Natural killer cell treated with Interleukin-12 subunit alpha and Interleukin-12 subunit beta and Interleukin-15 and Interleukin-18, amount 100 ng/mL, for 72 hours (primary cell): ENCODE results near the gene EFCAB13. TPM values are rescaled to one million over a fixed set of nuclear protein-coding genes. Genes with fewer than 3 reads are reported as not detected.

Experiments
- ATAC-seq, 2 donors: fragments of 150-1000 bp; cut with Tn5 transposase in 1 of 2; sonication (Bioruptor Pico), chemical (Tn5 transposase) in 1 of 2; 2 replicates each; pipeline ENCODE4 v1.10.0; 2021
- DNase-seq: peaks from one replicate; pipeline ENCODE4 v3.0.0; 2022; ENCODE audit warnings: low spot score
- H3K27ac Mint-ChIP-seq, 2 donors: 1 replicate in 1 of 2; 2 replicates in 1 of 2; pipeline ENCODE4 v1.8.0; 2022; ENCODE audit warnings: mixed read lengths in 2 of 2, mild to moderate bottlenecking in 1 of 2, moderate library complexity in 1 of 2
- H3K27me3 Mint-ChIP-seq, 2 donors: 1 replicate in 1 of 2; 2 replicates in 1 of 2; pipeline ENCODE4 v1.8.0; 2022; ENCODE audit warnings: mixed read lengths in 2 of 2
- H3K36me3 Mint-ChIP-seq: one replicate; pipeline ENCODE4 v1.8.0; 2022; ENCODE audit warnings: mixed read lengths
- H3K4me1 Mint-ChIP-seq, 2 donors: 1 replicate in 1 of 2; 2 replicates in 1 of 2; pipeline ENCODE4 v1.8.0; 2022; ENCODE audit warnings: low read depth in 2 of 2, mixed read lengths in 2 of 2, mild to moderate bottlenecking in 1 of 2
- H3K4me3 Mint-ChIP-seq: one replicate; pipeline ENCODE4 v1.8.0; 2022; ENCODE audit warnings: mixed read lengths
- H3K9me3 Mint-ChIP-seq: 2 replicates; pipeline ENCODE4 v1.8.0; 2022; ENCODE audit warnings: mixed read lengths
- total RNA-seq, 2 donors: library from RNA; stranded (reverse); gene quantifications; one replicate each; pipeline ENCODE4 v1.2.3, GENCODE V29; 2022

EFCAB13 gene
- total RNA-seq, 2 donors from 2014 or later: 1.9 to 4.9 TPM

DNA sequence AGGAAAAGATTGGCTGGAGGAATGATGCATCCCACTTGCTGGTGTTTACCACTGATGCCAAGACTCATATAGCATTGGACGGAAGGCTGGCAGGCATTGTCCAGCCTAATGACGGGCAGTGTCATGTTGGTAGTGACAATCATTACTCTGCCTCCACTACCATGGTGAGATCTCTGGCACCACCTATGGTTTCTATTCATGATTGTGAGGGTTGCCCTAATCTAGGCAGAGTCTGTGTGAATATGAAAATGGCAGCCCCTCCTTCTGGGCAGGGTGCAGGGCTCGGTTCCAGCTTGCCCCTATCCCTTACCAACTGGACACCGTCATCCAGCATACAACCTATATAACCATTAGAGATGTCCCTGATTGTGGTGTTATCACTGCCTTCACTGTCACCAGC, 36.7 kb upstream of the EFCAB13 start:
- no peak for ATAC-seq
- Mint-ChIP-seq H3K9me3 (no peaks in the 10 kb centered on the region), H3K36me3 (no peaks in the 10 kb centered on the region), H3K4me3 (no peak overlapping the region), H3K27ac (no peak overlapping the region), H3K4me1 (peaks cover 0 to 6% of the 10 kb centered on the region in 2 donors), H3K27me3 (peaks cover 6 to 10% of the 10 kb centered on the region in 2 donors)
- no peak for DNase-seq

DNA sequence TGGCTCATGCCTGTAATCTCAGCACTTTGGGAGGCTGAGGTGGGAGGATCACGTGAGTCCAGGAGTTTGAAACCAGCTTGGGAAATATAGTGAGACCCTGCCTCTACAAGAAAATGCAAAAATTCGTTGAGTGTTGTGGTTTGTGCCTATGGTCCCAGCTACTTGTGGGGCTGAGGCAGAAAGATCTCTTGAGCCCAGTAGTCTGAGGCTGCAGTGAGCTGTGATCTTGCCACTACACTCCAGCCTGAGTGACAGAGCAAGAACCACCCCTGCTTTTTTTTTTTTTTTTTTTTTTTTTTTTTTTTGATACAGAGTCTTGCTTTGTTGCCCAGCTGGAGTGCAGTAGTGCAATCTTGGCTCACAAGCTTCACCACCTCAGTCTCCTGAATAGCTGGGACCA, 36.1 kb upstream of the EFCAB13 start:
- peaks cover 0 to 6% of the 10 kb centered on the region in 2 donors for H3K4me1 Mint-ChIP-seq
- no peak overlapping the region for H3K4me3 Mint-ChIP-seq
- H3K9me3 Mint-ChIP-seq: no peaks in the 10 kb centered on the region
- ATAC-seq (no peak), DNase-seq (no peak)
- H3K27ac Mint-ChIP-seq: no peak overlapping the region
- peaks cover 6 to 10% of the 10 kb centered on the region in 2 donors for H3K27me3 Mint-ChIP-seq
- H3K36me3 Mint-ChIP-seq: no peaks in the 10 kb centered on the region

DNA sequence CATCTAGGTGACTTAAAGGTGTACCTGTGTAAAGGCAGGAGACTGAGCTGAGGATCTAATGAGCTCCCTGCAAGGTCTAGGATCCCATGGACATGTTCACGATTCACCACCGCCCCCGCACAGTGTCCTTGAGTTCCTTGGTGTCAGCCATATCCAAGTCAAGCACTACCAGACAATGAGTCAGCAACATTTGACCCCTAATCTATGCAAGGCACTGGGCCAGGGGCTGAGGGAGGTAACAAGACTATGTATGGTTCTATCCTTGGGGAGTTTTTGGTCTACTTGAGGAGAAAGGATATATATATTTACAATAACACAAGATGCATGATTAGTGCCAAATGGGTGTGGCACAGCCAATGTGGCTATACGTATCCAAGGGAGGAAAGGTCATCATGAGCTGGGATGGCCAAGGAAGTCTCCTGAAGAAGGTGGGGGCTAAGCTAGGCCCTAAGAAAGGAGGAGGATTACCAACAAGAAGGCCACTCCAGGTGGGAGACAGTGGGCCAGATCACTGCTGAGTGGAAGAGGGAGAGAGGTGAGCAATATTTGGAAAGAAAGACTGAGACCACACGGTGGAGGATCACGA, 35.1 kb upstream of the EFCAB13 start:
- ATAC-seq: no peak
- Mint-ChIP-seq H3K36me3 (no peaks in the 10 kb centered on the region), H3K27ac (no peak overlapping the region), H3K4me1 (peaks cover 0 to 6% of the 10 kb centered on the region in 2 donors), H3K4me3 (no peak overlapping the region), H3K27me3 (peaks cover 5 to 10% of the 10 kb centered on the region in 2 donors), H3K9me3 (no peaks in the 10 kb centered on the region)
- DNase-seq: no peak

DNA sequence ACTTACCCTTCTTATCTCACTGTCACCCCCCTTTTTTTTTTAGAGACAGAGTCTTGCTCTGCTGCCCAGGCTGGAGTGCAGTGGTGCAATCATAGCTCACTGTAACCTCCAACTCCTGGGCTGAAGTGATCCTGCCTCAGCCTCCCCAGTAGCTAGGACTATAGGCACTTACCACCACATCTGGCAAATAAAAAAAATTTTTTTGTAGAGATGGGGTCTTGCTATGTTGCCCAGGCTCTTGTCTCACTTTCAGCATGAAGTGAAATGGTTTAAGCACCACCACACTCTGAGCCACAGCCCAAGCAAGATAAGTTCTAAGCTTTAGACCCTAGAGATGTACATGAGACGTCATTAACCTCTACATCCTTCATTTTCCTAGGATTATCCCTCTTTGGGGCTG, 34.5 kb upstream of the EFCAB13 start:
- DNase-seq: no peak
- Mint-ChIP-seq H3K9me3 (no peaks in the 10 kb centered on the region), H3K27me3 (peaks cover 0 to 10% of the 10 kb centered on the region in 2 donors), H3K4me3 (no peak overlapping the region), H3K4me1 (peaks cover 0 to 6% of the 10 kb centered on the region in 2 donors), H3K36me3 (no peaks in the 10 kb centered on the region), H3K27ac (no peak overlapping the region)
- no peak for ATAC-seq

DNA sequence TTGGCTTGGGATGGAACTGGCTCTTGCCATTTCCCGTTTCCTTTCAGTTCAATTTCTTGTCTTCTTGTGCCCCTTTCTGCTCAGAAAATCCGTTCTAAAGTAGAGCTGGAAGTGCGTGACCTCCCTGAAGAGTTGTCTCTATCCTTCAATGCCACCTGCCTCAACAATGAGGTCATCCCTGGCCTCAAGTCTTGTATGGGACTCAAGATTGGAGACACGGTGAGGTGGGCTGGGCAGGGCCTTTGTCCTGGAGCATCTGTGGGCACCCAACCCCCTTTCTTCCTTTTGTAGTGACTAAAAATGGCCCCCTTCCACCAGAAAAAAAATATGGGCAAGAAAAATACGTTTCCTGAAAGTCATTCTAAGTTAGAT, 32.9 kb upstream of the EFCAB13 start:
- Mint-ChIP-seq H3K4me1 (peaks cover 0 to 6% of the 10 kb centered on the region in 2 donors), H3K4me3 (no peak overlapping the region), H3K27ac (no peak overlapping the region), H3K27me3 (peaks cover 0 to 10% of the 10 kb centered on the region in 2 donors), H3K36me3 (no peaks in the 10 kb centered on the region), H3K9me3 (no peaks in the 10 kb centered on the region)
- DNase-seq (no peak), ATAC-seq (no peak)

DNA sequence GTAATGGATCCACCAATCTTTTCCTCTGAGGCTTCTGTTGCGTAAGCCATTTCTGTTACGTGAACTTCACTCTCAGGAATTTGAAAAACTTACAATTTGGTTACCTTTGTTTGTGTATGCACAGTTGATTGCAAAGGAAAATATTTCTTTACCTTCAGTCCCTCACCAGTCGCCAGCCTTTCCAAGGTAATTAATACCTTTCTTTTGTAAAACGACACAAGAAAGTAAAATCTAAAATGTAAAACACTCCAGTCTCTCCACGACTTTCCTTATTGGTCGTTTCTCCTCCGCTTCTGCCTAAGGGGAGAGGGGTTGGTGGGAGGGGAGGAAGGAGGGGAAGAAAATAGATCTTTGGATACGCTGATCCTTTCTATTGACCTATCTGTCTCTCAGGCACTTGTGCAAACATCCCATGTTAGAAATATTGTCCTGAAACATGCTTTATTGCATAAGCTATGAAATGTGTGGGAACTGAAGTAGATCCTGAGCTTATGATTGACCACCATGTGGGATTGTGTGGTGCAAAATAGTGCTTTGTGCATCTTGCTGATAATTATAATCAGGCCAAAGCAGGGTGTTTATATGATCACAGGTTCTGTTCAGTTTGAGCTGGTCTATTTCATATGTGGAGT, 32.4 kb upstream of the EFCAB13 start:
- no peak for DNase-seq
- peaks cover 0 to 10% of the 10 kb centered on the region in 2 donors for H3K27me3 Mint-ChIP-seq
- no peak for ATAC-seq
- H3K36me3 Mint-ChIP-seq: no peaks in the 10 kb centered on the region
- no peak overlapping the region for H3K27ac Mint-ChIP-seq
- H3K4me1 Mint-ChIP-seq: peaks cover 0 to 1% of the 10 kb centered on the region in 2 donors
- no peaks in the 10 kb centered on the region for H3K9me3 Mint-ChIP-seq
- H3K4me3 Mint-ChIP-seq: no peak overlapping the region

DNA sequence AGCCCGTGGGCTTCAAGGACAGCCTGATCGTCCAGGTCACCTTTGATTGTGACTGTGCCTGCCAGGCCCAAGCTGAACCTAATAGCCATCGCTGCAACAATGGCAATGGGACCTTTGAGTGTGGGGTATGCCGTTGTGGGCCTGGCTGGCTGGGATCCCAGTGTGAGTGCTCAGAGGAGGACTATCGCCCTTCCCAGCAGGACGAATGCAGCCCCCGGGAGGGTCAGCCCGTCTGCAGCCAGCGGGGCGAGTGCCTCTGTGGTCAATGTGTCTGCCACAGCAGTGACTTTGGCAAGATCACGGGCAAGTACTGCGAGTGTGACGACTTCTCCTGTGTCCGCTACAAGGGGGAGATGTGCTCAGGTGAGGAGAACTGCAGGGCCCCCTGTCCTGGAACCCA, 31.5 kb upstream of the EFCAB13 start:
- no peaks in the 10 kb centered on the region for H3K9me3 Mint-ChIP-seq
- no peak overlapping the region for H3K4me3 Mint-ChIP-seq
- peaks cover 0 to 10% of the 10 kb centered on the region in 2 donors for H3K27me3 Mint-ChIP-seq
- no peaks in the 10 kb centered on the region for H3K36me3 Mint-ChIP-seq
- no peak overlapping the region for H3K27ac Mint-ChIP-seq
- no peak for ATAC-seq
- no peak for DNase-seq
- H3K4me1 Mint-ChIP-seq: no peaks in the 10 kb centered on the region

DNA sequence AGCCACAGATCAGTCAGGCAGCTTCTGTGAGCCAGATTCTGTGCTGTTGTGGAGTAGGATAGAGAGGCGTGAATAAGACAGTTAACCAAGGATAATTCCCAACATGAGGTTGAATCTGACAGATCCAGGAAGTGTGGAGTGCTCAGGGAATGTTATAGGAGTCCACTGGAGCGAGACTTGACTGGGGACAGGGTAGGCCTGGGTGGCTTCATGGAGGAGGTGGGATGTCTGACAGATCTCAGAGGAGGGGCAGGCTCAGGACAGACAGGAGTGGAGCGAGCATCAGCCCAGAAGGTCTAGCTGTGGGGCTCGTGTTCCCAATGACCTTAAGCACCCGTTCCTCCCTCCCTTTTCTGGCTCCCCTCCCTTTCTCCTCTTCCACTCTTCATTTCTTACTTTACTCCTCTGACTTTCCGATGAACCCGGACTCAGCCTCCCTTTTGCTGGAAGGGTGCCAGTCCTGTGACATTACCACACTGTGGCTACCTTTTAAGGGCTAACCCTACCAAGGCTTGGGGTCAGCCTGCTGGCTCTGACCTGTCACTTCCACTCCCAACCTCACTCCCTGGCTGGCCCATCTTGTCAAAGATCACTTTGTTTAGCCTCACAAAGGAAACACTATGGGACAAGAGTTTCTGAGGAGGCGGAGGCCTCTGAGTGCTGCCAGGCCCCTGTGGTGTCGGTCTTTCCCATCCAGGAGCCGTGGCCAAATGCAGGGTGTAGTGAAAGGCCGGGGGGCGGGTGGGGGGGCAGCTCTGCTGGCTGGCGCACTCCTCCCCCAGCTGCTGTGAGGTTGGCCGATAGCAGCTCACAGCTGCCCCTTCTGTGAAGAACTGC, 28.5 kb upstream of the EFCAB13 start:
- Mint-ChIP-seq H3K36me3 (no peaks in the 10 kb centered on the region), H3K27ac (no peak overlapping the region), H3K4me1 (no peaks in the 10 kb centered on the region), H3K4me3 (no peak overlapping the region), H3K27me3 (peaks cover 0 to 8% of the 10 kb centered on the region in 2 donors), H3K9me3 (no peaks in the 10 kb centered on the region)
- no peak for ATAC-seq
- DNase-seq: no peak

DNA sequence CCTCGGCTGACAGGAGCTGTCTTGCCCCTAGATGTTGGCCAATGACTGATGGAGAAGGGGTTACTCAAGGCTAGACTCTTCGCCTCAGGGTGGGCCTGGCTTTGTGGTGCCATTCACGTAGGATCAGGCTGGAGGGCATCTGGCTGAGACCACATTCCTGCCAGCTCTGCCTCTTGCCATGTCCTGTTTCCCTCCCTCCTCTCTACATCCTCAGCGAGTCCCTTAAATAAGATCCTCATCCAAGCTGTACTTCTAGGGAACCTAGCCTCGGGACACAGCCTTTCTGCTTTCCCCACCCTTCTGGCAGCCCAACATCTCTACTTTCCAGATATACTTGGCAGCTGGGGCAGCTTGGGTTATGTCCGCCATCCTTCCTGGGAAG, 27.9 kb upstream of the EFCAB13 start:
- no peak overlapping the region for H3K4me3 Mint-ChIP-seq

DNA sequence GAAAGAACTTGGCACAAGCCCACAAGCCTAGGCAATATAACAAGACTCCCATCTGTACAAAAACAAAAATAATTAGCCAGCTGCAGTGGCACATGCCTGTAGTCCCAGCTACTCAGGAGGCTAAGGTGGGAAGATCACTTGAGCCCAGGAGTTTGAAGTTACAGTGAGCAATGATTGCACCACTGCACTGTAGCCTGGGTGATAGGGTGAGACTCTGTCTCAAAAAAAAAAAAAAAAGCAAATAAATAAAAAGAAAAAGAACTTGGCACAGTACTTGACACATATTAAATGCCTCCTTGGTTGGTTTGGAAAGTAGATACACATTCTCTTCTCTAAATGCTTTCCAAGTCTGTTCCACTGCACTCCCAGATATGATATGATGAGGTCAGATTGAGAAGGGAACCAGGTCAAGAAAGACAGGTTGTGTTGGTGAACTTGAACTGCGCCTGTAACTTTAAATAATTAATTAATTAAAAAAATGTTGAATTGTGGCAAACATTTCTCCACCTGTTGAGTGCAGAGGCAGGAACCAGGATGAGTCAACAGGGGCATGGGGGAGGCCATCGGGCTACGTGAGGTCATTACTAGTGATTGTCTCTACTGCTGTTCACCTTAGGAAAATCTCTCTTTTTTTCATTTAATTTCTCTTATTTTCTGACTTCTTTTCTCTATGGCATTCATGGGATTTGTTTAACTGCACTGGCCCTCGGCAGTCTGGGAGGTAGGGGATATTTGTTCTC, 25.9 kb upstream of the EFCAB13 start:
- Mint-ChIP-seq H3K4me1 (peaks cover 0 to 4% of the 10 kb centered on the region in 2 donors), H3K36me3 (peaks cover 4% of the 10 kb centered on the region), H3K27ac (no peak overlapping the region), H3K4me3 (no peak overlapping the region), H3K27me3 (peaks cover 0 to 10% of the 10 kb centered on the region in 2 donors), H3K9me3 (peaks cover 3% of the 10 kb centered on the region)
- DNase-seq: no peak
- no peak for ATAC-seq

More for the DNA sequence above, 27.9 kb upstream of the EFCAB13 start:
- Mint-ChIP-seq H3K4me1 (no peaks in the 10 kb centered on the region), H3K9me3 (no peaks in the 10 kb centered on the region), H3K27ac (no peak overlapping the region), H3K36me3 (no peaks in the 10 kb centered on the region), H3K27me3 (peaks cover 0 to 7% of the 10 kb centered on the region in 2 donors)
- DNase-seq: no peak
- ATAC-seq: no peak

DNA sequence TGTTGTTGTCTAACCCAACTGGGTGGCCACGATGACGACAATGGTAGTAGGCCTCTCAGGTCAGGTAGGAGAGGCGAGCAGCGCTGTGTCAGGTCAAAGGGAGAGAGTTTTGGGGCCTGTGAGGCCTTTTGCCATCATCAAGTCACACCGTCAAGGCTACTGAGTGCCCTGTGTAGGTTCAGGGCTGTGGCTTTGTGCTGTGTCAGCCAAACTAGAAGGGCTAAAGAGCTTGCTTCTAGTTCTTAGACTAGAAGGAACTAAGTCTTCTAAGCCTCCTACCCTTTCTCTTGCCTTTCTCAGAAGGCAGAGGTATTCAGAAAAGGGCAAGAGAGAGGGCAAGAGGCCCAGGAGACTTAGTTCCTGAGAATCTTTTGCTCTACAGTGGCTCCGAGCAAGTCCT, 25.0 kb upstream of the EFCAB13 start:
- H3K27me3 Mint-ChIP-seq: peaks cover 0 to 10% of the 10 kb centered on the region in 2 donors
- ATAC-seq (no peak), DNase-seq (no peak)
- no peak overlapping the region for H3K4me3 Mint-ChIP-seq
- peaks cover 0 to 4% of the 10 kb centered on the region in 2 donors for H3K4me1 Mint-ChIP-seq
- no peak overlapping the region for H3K27ac Mint-ChIP-seq
- H3K9me3 Mint-ChIP-seq: peaks cover 3% of the 10 kb centered on the region
- peaks cover 4% of the 10 kb centered on the region for H3K36me3 Mint-ChIP-seq

DNA sequence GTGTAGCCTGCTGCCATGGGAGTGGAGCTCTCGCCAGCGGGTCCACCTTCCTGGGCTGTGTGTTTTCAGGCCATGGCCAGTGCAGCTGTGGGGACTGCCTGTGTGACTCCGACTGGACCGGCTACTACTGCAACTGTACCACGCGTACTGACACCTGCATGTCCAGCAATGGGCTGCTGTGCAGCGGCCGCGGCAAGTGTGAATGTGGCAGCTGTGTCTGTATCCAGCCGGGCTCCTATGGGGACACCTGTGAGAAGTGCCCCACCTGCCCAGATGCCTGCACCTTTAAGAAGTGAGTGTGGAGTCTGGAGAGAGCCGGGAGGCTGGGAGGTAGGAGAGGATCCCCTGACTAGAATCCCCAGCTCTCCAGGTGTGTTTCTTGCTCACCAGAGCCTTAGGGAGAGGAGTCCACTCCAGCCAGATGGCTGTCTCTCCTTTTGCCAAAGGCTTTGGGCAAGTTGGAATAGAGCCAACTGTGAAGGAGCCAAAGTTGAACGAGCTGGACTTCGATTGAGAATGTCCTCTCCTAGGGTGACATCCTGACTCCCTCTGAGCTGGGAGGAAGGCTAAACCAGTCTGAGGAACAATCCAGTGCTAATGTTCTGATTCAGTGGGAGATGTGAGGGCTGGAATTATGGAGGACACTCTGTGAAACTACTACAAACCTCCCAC, 24.4 kb upstream of the EFCAB13 start:
- ATAC-seq (no peak), DNase-seq (no peak)
- Mint-ChIP-seq H3K4me1 (peaks cover 0 to 4% of the 10 kb centered on the region in 2 donors), H3K36me3 (peaks cover 4% of the 10 kb centered on the region), H3K9me3 (peaks cover 3% of the 10 kb centered on the region), H3K27ac (no peak overlapping the region), H3K27me3 (peaks cover 0 to 10% of the 10 kb centered on the region in 2 donors), H3K4me3 (no peak overlapping the region)

DNA sequence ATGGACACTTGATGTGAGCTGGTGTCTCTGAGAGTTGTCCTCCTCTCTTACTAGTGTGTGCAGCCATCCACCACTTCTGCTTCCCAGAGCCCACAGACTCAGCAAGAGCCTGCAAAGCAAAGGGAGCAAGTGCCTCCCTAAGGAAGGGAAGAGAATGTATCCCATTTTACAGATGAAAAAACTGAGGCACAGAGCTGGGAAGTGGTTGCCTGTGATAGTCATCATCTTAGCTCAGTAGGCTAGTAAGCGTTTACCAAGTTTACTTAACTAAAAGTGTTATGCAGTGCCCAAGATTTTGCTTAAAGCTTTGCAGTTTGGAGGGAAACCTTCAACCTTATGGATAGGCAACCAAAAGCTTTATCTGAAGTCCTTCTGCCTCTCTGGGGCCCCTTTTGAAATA, 23.0 kb upstream of the EFCAB13 start:
- DNase-seq (no peak), ATAC-seq (no peak)
- Mint-ChIP-seq H3K27me3 (peaks cover 0 to 12% of the 10 kb centered on the region in 2 donors), H3K36me3 (peaks cover 4% of the 10 kb centered on the region), H3K9me3 (peaks cover 3% of the 10 kb centered on the region), H3K4me1 (peaks cover 5 to 11% of the 10 kb centered on the region in 2 donors), H3K27ac (no peak overlapping the region), H3K4me3 (no peak overlapping the region)
